GM18951 (cell line): ENCODE data around the gene RAD51B.

Source experiments
- POLR2A ChIP-seq: IDR thresholded peaks from 4 replicates; pipeline ENCODE4 v1.6.1; 2011; ENCODE audit warnings: mild to moderate bottlenecking; ENCODE audit not compliant: insufficient read length, insufficient read depth; ENCODE audit errors: extremely low read depth
- in situ Hi-C: fragments of 300-500 bp; cut with MboI; formaldehyde crosslinking; loops from one replicate; pipeline ENCODE4 v1.12.0; 2022; ENCODE audit warnings: low sequenced_read_pairs, mixed read lengths, inconsistent platforms; ENCODE audit not compliant: unreplicated experiment

The RAD51B gene

GRCh38 chr14:68466491-68466977, 647.0 kb downstream of the RAD51B start:
- in situ Hi-C loops: no loop called here

DNA sequence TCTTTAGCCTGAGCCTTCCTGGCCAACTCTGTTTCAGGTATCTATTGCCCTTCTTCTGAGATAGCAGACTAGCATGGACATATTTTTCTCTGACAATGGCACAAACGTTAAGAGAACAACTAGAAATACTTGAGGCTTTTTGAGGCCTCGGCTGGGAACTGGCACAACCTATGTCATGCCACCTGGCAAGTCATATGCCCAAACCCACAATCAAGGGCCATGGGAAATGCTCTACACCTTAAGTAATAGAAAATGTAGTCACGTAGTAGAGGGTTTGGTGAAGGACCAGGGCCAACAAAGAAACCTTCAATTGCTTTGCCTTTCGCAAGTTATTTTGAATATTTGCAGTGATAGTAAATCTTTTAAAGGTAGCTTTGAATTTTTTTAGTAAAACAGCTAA, 647.8 kb downstream of the RAD51B start:
- in situ Hi-C loops: no loop called here
- no peak for TF ChIP-seq POLR2A

More at GRCh38 chr14:68466491-68466977, 647.0 kb downstream of the RAD51B start:
- no peak for TF ChIP-seq POLR2A

DNA sequence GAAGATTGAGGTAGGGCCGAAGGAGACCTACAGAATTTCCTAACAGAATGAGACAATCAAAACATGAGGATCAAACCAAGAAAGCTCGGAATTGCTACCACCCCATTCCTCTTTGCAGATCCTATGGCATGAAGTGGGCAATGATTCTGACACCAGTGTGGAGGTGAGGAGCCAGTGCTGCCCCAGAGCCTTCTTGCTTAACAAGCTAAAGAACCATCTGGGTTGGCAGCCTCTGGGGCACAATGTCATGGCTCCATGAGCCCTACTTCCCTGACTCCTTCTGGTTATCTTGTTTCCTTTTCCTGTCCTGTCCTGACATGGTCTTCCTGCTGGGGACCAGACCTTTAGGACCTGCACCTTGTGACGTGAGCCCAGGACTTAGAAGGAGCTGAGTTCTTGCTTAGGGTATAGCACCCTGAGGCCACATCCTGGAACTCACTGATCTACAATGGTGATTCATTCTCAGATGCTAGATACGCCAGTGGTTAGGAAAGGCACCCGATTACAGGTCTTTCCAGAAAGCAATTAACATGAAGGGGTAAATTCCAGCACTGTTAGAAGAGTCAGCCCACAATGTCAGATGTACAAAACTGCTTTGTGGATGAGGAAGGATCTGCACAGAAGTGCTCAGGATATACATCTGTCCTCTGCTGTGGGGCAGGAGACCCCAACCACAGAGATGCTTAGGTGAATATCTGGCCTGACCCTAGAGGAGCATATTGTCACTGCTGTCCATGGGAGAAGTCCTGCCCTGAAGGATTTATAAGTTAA, 649.0 kb downstream of the RAD51B start:
- in situ Hi-C loops: no loop called here
- no peak for TF ChIP-seq POLR2A

- TF ChIP-seq POLR2A: no peak
- in situ Hi-C loops: no loop called here
These were observed 649.7 kb downstream of the RAD51B start for GRCh38 chr14:68469208-68469713.

DNA sequence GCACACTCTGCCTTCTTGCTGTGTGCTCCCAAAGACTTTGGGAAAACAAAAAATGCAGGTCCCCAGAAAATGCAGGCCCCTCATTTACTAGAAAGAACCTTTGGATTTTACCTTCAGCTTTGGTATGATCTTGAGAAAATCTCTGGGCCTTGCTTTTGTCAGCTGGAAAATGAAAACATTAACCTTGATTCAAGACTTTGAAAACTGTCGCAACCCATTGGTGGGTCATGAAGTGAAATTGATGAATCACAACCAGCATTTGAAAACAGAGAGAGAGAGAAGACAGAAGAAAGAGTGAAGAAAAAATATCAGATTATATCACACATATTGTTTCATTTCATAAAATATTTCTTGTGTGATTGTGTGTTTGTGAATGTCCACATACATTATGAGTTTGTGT, 650.8 kb downstream of the RAD51B start:
- in situ Hi-C loops: no loop called here

GRCh38 chr14:68471029-68471963, 651.7 kb downstream of the RAD51B start:
- in situ Hi-C loops: no loop called here

More for the DNA sequence above, 650.8 kb downstream of the RAD51B start:
- no peak for TF ChIP-seq POLR2A

DNA sequence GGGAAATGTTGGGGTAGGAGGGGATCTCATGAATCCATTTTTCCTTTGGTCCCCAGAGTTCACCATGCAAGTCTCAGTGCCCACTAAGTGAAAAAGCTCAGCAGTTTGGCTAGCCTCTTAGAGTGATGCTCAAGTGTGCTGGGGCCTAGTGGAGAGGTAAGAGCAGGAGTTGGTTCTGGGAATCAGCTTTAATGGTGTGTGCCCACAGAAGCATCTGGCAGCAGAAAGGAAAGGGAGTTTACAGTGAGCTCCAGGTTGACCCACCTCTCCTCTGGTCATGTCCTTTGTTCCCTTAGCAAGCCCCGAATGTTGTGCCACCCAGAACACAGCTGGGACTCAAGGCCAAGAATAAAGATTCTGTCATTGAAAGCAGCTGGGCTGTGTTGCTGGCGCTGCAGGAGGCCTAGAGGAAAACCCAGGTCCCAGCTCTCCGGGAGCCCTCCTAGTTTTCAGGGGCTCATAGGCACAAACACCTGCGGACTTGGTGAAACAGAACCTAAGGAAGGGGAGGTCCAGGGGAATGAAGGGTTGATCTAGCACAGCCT, 652.5 kb downstream of the RAD51B start:
- no peak for TF ChIP-seq POLR2A
- in situ Hi-C loops: no loop called here

More at GRCh38 chr14:68471029-68471963, 651.7 kb downstream of the RAD51B start:
- no peak for TF ChIP-seq POLR2A

DNA sequence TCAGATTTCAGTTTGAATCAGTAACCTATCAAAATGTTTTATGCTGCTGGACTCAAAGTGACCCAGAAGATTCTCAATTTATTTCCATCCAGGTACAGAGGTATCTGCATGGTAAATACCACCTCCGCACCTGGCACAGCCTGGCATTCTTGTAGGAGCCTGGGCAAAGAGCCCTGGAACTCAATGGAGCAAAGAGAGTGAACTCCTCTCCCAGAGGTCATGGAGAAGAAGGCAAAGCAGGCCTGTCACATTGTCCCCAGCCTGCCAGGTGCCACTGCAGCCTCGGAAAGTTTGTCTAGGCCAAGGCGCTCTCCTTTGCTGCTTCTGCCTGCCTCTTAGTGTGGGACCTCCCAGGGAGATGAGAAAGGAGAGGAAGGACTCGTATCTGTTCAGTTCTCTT, 653.5 kb downstream of the RAD51B start:
- TF ChIP-seq POLR2A: no peak
- in situ Hi-C loops: no loop called here

DNA sequence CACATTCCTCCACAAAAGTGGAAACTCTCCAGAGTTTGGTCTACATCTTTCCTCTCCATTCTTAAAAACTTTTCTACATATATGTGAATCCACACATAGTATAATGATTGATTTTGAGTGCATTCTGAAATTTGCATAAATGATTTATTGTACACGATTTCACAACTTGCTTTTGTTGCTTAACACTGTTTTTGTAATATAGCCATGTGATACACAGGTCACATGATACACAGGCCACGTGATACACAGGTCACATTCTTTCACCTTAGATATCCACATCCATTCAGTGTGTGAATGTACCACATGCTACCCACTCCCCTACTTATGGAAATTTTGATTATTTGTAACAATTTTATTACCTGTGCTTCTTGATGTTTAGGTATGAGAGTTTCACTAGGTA, 654.2 kb downstream of the RAD51B start:
- in situ Hi-C loops: no loop called here
- no peak for TF ChIP-seq POLR2A

GRCh38 chr14:68474741-68475140, 655.2 kb downstream of the RAD51B start:
- in situ Hi-C loops: no loop called here
- no peak for TF ChIP-seq POLR2A

DNA sequence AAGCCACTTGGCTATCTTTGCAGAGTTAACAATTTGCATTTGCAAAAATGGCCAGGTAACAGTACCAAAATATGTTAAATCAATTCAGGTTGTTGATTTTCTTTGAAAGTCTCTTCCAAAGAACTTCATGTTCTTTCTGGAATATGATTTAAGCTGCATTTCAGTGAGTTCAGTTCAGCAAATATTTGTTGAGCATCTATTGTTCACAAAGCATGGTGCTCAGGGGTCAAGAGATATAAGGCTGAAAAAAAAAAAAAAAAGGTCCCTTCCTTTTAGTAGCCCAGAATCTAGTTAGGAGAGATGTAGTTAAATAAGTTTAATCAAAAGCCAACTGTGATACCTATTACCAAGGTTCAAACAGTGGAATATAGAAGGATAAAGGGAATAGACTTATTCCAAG, 656.2 kb downstream of the RAD51B start:
- in situ Hi-C loops: no loop called here
- TF ChIP-seq POLR2A: no peak

DNA sequence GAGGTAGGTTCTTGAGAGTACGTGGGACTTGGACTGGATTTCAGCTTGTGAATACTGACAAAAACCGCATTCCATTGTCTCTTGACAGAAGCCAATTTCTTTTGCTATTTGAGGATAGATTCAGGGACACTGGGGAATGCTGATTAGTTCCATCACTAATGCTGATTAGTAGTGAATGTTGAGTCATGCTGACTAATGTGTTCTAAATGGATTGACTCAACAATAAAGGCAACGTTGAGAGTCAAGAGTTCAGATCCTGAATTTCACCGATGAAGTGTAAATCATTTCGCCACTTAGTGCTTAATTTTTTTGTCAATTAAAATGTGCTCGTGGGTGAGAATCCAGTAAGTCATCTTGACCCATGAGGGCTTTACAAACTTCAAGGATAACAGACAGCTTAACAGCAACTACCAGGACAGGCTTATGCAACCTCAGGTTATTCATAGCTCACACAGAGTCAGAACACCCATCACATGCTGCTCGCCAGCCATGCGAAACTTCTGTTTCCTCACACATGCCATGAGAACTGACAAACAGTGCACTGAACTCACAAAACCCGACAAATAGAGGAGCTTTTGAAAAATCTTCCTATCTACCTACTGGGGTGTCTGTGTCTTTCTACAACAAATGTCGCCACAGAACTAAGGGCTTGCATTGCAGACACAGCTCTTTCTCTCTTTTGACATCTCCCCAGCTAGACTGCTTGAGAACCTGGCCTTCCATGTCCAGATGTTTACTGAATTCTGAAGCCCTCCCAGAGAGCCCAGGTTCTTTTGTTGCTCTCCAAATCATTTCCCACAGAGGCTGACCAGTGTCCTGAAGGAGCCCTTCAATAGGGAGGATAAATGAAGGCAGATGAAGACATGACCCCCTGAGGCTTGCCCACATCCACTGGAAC, 656.9 kb downstream of the RAD51B start:
- in situ Hi-C loops: no loop called here
- TF ChIP-seq POLR2A: no peak
